ENCODE results near the gene S100A12.

The S100A12 gene

DNA sequence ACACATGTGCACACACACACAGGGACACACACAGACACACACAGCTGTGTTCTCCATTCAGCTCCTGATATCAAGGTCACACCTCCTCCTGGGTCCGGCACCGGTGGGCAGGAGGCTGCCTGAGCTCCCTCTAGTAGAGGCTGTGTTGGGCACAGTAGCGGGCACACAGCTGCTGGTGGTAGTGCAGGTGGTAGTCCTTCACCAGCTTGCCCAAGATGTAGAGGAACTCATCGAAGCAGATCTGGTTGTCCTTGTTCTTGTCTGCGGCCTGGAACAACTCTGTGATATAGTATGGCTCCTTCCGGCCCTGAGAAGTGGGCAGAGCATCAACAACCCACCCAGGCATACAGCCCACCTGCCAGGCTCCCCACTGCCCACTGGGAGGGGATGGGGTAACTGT is 21.0 kb upstream of the S100A12 start:
- DNase-seq = no peak

DNA sequence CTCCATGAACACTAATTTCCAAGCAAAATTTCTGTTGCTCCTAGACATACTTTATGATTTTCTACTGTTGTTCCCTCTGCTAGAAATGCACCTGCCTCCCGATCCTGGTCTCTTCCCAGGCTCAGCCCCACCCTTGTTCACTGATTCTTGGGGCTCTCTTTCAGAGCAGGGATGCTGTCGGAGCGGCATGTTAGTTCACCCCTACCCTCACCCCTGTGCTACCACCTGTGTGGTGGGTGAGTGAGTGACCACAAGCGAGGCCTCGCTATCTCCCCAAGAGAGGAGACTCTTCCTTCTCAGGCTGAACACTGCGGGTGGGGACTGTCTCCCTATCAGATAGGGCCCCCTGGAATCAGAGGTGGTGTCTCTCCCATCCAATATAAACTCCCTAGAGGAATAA is 20.4 kb upstream of the S100A12 start:
- no peak for DNase-seq

DNA sequence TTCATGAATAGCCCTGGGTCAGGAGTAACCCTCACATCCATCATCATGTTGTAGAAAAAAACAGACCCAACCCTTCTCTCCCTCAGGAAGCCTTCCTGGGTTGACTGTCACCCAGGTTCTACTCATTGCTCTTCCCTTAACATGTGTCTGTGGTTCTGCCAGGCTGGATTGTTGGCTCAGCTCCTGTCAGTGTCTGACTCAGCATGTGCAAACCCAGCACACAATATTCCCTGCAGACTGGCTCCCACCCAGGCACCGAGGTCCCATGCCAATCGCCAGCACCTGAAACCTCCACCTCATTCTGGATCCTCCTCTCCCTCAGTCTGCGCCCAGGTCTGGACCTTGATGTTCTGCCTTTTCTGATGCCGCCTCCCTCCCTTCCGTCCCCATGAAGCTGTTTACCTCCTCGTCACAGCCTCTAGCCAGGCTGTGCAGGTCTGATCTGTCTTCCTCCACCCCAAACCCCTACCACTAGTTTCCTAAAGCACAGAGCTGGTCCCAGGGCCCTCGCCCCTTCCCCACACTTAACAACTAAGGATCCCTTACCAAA is 19.8 kb upstream of the S100A12 start:
- DNase-seq = no peak

DNA sequence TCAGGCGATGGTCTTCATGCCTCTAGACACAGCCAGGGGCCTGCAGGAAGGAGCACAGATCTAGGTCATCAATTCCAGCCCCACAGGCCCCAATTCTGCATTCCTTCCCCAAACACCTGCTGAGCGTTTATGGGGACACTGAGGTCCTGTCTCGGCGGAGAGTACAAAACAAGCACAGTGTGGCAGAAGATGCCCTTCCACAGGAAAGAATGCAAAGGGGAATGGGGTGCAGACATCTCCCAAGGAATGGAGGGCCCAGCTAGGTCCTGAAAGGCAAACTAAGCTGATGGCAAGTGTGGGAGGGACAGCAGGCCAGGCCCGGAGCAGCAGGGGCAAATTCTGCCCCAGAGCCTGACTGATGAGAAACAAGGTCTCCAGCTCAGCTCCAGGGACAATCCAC is 19.0 kb upstream of the S100A12 start:
- no peak for DNase-seq

DNA sequence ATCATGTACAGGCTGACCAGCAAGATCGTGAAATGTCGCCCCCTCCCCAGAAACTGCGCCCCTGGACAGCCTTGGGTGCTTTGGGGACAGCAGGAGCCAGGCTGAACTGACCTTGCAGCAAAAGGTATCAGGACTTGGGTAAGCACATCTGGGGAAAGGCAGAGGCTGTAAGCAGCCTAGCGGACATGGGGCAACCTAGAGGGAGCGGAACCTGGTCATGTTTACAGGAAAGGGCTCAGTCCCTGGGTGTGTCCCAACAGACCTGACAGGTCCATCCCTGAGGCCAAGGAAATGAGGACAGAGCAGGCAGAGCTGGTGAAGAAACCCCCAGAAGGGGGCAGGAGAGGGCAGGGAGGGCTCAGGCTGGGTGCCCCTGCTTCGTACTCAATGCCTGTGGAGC is 18.5 kb upstream of the S100A12 start:
- DNase-seq = no peak

DNA sequence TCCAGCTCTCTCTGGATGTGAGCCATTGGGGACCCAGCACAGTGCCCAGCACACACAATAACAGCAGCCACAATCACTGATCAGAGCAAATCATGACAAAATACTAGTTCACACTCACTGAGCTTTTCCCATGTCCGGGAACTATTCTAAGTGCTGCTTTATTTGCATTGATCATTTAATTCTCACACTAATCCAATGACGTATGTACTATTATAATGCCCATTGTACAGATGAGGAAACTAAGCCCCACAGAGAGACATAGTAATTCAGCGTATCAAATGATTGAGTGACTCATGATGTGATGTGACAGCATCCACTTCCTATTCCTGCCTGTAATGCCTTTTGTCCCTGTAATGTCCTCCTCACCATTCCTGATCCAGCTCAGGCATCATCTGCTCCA is 17.4 kb upstream of the S100A12 start:
- DNase-seq = no peak

DNA sequence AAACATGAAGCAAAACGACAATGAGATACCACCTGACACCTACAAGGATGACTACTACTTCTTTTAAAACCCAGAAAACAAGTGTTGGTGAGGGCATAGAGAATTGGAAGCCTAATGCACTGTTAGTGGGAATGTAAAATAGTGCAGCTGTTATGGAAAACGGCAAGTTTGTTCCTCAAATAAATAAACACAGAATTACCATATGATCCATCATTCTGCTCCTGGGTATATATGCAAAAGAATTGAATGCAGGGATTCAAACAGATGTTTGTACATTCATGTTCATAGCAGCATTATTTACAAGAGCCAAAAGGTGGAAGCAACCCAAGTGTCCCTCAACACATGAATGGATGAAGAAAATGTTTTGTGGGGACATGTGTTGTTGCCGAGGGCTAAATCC is 16.8 kb upstream of the S100A12 start:
- DNase-seq = no peak

DNA sequence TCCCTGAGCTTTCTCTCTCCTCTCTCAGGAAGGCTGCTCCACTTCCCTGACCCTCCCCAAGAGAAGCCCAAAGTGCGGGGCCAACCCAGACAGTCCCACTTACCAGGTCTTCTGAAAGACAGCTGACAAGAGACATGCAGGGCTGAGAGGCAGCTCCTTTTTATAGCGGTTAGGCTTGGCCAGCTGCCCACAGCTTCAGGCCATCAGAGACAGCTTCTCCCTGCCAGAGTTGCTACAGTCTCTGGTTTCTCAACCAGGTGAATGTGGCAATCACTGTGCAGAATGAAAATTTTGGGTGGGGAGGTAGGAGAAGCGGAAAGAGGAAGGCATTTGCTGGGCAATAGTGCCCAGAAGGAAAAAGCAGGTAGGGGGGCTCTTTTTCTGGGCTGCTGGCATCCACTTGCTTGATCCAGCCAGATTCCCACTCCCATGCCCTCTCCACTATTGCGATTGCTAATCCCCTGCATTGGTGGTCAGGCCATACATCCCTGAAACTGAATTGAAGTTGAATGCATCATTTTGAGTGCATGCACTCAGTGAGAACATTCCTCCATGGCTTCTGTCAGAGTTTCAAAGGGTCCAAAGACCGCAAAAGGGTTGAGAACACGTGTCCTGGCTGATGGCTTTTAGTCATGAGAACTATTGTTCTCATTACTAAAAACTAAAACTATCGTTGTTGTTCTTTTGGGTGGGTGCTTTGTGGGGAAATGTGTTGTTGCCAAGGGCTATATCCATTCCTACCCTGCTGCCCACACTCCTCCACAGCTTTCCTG is 15.7 kb upstream of the S100A12 start, which contains the start of gene S100A8:
Gene S100A8 (minus strand): TSS at position 136 of the 773 bp plus-strand sequence. CDS start 538 bp downstream, outside the sequence.
- no peak for DNase-seq

DNA sequence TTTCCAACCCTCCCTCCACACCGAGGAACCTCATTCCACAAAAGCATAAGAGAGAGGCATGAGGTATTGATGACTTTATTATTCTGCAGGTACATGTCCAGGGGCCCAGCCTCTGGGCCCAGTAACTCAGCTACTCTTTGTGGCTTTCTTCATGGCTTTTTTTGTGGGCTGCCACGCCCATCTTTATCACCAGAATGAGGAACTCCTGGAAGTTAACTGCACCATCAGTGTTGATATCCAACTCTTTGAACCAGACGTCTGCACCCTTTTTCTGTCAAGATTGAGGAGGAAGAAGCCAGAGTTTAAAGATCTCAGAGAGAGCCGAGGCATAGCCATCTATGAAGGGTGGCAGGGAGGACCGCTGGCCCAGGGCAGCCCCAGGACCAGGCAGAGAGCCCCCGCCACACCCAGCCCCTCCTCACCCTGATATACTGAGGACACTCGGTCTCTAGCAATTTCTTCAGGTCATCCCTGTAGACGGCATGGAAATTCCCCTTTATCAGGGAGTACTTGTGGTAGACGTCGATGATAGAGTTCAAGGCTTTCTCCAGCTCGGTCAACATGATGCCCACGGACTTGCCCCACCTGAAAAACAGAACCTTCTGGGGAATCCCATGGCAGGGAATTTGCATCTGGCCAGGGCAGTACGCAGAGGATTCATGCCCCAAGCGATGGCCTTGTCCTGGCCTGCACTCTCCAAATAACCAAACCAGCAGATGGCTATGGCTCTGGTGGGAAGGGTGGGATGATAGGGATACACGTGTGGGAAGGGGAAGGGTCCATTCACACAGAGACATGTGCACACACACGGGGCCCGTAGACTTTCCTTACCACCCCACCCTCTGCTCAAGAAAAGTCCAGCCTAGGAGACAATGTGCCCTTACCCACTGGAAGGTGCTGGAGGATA is 14.8 kb upstream of the S100A12 start:
- no peak for DNase-seq

DNA sequence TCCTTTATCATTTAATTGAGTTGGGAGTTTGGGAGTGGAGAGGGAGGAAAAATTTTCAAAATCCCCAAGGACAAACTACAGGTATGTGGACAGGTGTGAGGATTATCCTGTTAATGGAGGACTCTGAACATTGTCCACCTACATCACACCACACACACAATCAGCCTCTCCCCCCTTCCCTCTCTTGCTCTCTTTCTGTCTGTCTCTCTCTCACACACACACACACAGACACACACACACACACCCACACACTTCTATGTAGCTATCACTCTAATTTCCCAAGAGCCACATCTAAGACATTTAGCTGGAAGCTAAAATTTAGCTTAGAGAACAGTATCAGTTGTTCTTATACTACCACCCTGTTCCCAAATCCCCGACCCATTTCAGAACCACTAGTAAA is 14.0 kb upstream of the S100A12 start:
- no peak for DNase-seq

DNA sequence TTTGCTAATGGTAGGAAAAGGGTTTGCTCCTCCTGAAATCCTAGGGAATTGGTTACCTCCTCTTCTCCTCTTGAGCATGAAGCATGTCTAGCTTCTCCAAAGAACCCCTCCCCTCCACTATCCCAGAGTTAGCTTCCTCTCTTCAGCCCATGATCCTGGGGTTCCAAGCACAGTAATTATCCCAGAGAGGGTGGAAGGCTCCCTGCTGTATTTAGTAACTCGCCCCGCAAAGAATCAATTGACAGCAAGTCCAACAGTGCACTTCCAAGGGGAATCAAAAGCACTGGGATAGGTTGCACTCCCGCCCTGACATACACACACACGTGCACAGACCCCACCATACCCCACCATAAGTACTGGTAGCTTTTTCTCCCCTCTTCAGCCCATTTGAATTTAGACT is 12.4 kb upstream of the S100A12 start:
- DNase-seq = no peak

DNA sequence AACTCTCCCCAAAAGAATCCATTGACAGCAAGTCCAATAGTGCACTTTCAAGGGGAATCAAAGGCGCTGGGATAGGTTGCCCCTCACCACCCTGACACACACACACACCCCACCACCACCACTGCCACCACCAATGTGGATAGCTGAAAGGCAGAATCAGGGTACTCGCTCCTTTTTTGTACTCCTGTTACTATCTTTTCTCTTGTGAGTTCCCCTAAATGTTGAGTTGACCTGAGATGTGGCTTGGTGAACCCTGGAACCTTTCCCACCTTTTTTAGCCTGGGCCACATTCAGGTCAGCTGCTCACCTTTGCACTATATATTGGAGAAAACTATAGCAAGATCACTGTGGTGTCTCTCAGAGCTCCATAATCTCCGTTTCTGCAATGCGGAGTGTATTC is 11.6 kb upstream of the S100A12 start:
- no peak for DNase-seq

DNA sequence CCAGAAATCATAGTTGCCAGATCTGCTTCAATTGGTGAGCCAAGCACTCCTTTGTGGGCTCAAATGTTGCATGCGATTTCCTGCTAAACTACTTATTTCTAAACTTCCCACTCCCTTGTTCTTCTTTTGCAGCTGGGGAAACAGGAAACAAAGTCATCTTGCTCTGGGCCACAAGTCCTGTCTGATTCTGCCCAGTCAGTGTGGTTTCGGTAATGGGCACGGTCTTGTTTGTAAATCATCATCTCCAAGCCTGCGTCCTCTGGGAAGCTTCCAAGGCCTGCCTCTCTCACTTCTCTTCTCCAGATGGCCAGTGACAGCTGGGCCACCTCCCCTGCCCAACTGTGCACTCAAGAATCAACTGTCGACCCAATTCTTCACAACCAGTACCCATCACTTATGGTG is 11.1 kb upstream of the S100A12 start:
- no peak for DNase-seq

DNA sequence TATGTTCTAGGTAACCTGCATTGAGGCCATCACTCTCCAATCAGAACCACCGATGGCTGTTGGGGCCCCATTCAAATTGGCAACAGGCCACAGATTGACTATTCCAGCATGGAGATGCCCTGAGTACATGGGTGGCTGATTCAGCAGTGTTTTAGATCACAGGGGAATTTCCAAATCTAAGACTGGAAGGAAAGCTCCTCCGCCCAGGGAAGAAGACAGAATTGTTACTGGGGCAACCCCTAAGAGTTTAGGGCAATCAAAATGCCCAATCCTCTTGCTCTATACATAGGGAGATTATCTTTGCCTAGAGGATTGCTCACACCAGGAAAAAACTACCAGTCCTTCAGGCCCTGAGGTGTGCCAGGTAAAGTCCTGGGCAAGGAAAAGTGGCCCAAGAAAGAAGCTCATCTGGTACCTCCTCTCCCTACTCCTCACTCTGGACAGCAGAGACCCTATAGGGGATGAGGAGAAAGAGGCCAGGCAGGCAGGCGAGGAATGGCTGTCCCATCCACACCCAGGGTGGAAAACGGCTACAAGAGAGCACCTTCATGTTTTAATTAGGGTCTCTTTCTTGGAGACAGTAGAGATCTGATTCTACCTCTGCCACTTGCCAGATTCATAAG is 9.6 kb upstream of the S100A12 start:
- no peak for DNase-seq

DNA sequence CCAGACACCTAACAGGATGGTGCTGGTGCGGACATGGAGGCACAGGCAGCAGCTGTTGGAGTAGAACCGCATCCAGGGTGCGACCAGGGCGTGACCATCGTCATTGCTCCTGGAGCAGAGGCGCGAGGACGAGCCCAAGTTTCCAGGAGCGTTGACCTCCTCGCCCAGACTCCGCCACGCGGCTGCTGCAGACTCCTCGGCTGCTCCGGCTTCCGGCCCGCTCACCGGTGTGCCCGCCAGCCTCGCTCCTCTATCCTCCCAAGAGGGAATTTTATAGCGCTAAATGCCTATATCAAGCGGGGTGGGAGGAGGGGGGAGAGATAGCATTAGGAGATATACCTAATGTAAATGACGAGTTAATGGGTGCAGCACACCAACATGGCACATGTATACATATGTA is 5.3 kb upstream of the S100A12 start:
- no peak for DNase-seq

DNA sequence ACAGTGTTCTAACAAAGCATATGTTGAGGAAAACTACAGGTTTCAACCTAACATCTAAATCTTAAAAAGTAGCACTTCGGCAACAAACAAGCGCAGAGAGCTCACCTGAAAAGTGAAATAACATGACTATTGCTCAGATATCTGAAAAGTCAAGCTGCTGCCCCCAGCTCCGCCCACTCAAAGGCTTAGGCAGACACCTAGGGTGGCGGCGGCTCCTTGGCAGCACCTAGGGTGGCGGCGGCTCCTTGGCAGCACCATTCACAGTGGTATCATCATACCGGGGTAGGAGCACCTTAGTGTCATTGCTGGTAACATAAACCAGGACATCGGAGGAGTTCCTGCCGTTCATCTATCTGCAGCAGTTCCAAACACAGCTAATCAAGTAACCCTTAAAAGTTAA is 4.2 kb upstream of the S100A12 start:
- DNase-seq = no peak

DNA sequence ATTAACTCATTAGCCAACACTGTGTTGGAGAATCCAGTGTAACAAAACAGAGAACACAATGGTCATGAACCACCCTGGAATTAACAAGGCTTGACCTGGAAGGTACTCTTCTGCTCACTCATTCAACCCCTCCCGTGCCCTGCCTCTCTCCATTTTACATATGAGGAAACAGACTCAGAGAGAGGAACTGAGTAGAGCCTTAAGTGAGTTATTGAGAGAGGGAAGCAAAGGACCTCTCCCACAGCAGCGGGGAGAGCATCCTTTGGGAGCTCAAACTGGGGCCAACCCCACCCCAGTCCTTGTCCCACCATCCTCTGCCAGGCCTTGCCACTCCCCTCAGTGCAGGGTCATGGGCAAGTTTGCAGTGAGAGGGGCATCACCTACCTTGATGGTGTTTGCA is 1.4 kb downstream of the S100A12 start:
- DNase-seq = no peak

DNA sequence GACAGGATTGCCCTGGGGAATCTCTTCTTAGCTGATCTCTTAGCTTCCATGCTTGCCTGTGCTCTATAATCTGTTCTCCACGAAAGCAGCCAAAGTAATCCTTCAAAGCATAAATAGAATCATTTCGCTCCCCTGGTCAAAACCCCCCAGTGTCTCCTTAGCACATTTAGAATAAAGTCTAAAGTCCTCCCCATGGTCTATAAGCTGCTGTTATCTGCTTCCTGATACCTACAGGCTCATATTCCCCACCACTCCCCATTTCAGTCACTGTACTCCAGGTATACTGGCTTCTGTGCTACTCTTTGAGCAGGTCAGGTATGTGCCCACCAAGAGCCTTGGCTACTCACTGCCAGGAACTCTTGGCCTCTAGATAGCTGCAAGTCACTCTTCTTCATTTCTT is 2.9 kb downstream of the S100A12 start:
- DNase-seq = no peak

DNA sequence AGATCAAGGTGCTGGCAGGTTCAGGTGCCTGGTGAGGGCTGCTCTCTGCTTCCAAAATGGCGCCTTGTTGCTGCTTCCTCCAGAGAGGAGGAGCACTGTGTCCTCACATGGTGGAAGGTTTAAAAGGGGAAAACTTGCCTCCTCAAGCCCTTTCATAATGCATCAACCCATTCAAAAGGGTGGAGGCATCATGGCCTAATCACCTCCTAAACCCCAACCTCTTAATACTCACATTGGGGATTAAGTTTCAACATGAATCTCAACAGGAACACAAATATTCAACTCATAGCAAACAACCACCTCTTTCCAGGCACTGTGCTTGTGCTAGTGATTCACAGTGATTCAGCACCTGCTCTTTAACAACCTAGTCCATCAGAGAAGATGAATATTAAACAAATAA is 4.2 kb downstream of the S100A12 start:
- DNase-seq = no peak

DNA sequence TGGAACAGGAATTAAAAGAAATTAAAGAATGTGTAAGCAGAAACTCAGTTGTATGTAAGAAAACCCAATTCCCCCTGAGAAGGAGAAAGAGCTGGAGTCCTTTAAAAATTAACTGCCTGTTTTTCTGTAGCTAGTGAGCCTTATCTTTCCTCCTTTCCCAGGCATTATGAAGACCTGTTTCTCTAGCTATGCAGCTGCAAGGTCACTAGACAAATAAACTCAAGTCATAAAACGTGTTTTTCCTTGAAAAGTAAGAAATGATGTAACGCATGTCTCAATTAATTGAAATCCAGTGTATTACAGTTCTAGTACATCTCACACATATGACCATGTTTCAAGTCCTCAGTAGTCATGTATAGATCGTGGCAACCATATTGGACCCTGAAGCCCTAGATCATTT is 5.3 kb downstream of the S100A12 start:
- no peak for DNase-seq

DNA sequence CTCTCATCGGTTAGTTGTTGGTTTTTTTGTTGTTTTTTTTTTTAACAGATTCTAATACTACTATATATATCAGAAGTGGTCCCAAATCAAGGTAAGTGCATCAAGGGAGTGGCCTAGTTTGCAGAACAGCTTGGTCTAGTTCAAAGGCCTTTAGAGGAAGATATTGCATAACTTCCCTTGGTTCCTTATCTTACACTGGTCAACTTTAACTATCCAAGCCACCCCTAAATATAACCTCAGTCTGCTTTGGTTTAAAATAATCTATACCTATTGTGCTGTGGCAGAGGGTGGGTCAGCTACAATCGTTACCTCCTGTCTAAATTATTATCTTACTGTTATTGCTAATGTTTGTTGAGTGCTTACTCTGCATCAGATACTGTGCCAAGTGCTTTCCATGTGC is 6.9 kb downstream of the S100A12 start:
- no peak for DNase-seq

DNA sequence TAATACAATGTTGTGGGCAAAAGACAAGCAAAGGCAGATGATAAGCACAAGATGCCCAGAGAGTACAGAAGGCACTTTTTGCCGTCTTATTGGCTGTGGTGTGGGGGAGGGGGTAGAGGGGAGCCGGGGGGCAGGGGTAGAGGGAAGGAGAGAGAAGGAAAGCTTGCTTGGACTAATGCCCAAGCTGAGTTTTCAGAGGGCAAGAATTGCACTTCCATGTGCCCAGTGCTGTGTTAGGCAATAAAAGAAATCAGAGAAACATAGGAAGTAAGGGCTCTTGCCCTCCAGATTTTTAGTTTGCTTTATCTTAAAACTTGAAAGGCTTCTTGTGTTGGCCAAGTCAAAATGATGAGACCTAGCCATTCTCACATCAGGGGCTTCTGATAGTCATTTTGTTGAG is 8.3 kb downstream of the S100A12 start:
- no peak for DNase-seq

DNA sequence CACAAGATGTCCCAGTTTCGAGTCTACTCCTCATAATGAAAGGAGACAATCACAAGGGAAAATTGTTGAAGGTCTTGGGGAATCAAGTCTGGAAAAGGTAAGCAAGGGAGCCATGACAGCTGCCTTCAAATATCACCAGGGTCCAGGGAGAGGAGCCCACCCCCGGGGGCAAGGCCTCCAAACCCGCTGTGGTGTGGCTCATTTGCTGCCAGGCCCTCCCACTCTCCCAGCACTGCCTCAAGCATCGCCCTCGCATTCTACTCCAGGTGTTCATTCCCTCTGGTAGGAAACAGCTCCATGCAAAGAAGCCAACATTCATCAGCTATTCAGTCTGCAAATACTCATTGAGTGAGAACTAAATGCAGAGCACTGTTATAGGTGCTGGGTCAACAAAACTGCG is 9.2 kb downstream of the S100A12 start:
- no peak for DNase-seq

DNA sequence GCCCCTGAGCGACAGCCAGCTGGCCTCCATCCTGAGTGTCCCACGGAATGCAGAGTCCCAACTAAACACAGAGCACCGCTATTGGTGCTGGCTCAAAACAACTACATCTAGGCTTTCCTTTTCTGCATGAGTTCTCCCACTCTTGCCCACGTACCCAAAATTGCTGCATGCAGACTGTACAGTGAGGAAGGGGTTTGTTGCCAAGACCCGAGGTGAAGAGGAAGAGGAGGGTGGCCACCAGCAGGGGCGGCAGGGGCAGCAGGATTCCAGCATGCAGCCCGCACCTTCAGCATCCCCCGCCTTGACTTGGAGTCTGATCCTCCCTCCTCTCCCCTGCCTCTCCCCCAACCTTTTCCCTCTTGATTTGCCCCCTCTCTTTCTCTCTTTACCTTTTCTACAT is 9.7 kb downstream of the S100A12 start:
- no peak for DNase-seq
